GM19351 (cell line): ENCODE results near the gene TTC16.

ENCODE experiments used
- ATAC-seq: cut with Tn5 transposase; IDR thresholded peaks from one replicate; pipeline ENCODE4 v1.9.1; 2021; ENCODE audit warnings: mild to moderate bottlenecking, moderate library complexity; ENCODE audit not compliant: unreplicated experiment

TTC16 gene

GRCh38 chr9:127716412-127716811, 533 bp downstream of the TTC16 start:
- no peak for ATAC-seq

GRCh38 chr9:127717766-127718165, 1.9 kb downstream of the TTC16 start:
- ATAC-seq, result no peak

DNA sequence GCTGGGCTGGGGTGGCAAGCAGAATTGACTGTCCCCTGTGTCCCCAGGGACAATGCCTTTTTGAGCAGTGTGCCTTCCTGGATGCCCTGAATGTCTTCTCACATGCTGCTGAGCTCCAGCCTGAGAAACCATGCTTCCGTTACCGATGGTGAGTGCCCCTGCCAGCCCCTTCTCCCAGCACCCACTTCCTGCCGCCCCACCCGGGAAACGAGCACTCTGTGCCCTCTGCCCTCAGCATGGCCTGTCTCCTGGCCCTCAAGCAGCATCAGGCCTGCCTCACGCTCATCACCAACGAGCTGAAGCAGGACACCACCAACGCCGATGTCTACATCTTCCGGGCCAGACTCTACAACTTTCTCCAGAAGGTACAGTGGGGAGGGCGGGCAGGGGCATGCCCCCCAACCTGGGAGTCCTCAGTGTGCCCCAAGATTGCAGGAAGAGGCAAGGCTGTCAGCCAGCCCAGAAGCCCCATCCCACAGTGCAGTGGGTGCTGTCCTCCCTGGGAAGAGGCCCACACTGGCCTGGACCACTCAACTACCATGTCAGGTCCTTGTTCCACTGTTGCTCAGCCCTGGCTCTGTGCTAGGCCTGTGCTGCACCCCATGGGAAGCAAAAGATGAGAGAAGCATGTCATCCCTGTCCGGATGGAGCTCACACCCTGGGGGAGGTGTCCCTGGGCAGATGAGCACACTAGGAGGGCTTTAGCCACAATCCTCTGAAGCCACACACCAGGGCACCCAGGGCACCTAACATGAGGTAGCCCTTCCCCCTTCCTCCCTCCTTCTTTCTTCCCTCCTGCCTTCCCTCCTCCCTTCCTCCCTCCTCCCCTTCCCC, 4.4 kb downstream of the TTC16 start:
- no peak for ATAC-seq

DNA sequence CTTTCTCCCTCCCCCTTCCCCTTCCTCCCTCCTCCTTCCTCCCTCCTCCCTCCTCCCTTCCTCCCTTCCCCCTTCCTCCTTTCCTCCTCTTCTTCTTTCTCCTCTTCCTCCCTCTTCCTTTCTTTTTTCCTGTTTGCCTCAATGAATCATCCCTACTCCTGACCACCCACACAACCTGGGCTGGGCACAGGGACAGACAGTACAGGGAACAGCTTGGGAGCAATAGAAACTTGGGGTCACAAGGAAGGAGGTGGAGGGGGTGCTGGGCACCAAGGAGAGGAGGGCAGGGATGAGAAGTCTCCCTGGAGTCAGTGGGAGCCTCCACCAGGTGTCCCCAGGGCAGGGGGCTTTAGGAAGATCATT, 5.0 kb downstream of the TTC16 start:
- ATAC-seq, result no peak

- no peak for ATAC-seq
Observed at GRCh38 chr9:127721391-127721821, 5.5 kb downstream of the TTC16 start.

DNA sequence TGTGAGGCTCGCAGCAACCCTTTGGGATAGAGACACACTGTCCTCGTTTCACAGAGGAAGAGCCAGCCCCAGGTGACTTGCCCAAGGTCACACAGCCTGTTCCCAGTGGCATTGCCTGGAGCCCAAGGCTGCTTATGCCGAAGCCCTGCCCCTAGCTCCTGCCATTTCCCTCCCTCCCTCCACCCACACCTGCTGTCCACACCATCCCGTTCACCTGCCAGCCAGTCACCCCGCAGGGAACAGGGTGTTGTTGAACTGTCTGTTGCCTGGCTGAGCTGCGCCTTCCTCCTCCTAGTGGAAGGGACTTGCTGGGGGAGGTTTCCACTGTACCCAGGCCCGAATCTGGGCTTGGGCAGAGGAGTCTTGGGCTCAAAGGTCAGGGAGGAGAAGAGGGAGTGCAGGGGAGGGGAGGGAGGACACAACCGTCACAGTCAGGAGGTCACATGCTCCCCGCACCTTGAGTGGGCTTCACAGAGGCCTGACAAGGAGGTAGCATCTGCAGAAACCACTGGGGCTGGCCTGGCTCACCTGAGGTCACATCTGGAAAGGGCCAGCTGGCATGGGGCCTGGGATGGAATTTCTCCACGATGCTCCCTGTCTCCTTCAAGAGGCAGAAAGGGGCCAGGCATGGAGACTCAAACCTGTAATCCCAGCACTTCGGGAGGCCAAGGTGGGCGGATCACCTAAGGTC, 6.3 kb downstream of the TTC16 start:
- ATAC-seq, result no peak

GRCh38 chr9:127723013-127723412, 7.1 kb downstream of the TTC16 start:
- ATAC-seq, result no peak

DNA sequence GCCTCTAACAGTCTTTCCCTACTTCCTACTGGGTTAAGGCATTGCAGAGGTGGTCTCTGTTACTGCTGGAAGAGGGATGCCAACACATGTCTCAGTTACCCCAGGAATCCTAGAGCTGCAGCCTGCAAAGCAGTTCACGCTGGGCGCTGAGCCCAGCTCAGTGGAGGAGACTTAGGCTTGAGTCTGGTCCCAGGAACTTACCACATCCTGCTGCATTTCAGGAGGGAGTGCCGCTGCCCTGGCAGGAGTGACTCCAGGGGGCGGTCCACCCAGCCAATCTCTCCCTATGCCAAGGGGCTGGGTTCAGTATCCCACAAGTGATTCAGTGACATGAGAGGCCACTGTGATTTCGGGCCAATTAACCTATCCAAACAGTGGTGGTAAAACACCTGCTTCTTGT, 7.6 kb downstream of the TTC16 start:
- ATAC-seq, result no peak

DNA sequence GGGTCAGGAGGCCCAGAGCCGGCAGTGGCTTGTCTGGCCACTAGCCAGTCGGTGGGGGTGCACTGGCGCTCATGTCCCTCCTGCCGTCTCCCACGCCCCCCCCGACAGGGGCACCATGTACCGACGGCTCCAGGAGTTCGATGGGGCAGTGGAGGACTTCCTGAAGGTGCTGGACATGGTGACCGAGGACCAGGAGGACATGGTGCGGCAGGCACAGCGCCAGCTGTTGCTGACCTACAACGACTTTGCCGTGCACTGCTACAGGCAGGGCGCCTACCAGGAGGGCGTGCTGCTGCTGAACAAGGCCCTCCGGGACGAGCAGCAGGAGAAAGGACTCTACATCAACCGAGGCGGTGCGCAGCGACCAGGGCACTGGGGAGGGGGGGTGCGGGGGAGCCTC, 8.1 kb downstream of the TTC16 start:
- ATAC-seq, result no peak

GRCh38 chr9:127726871-127727270, 11.0 kb downstream of the TTC16 start:
- ATAC-seq, result no peak

GRCh38 chr9:127728808-127729207, 12.9 kb downstream of the TTC16 start:
- ATAC-seq, result no peak

DNA sequence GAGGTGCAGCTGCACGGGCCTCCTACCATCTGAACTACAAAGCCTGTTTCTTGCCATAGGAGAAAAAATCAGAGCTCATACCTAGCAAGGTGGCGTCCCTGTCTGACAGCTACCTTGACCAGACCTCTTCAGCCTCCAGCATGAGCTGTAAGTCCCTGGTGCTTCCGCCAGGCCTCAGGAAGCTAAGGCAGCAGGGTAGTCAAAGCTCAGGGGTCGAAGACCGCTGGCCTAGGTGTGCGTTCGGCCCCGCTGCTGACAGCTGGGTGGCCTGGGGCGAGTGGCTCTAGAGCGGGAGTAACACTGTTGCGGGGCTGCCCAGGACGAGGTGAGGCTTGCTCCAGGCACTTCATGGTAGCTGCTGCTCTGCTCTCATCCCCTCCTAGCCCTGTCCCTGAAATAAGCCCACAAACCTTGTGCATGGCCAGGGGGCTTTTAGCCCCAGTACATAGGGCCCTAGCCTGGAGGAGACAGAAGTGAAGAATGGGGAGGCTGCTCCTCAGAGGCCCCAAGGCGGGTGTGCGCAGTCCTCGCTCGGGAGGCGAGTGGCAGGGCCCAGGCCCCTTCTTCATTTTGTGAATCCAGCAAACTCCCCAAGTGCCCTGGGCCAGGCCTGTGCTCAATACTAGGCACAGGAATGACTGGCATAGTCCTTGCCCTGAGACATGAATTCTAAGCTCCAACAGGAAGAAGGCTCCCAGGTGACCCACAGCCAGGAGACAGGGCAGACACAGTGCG, 13.8 kb downstream of the TTC16 start:
- no peak for ATAC-seq

GRCh38 chr9:127730262-127730661, 14.4 kb downstream of the TTC16 start:
- no peak for ATAC-seq

- no peak for ATAC-seq
Observed at GRCh38 chr9:127730799-127731410, 15.0 kb downstream of the TTC16 start.

GRCh38 chr9:127731938-127732337, 16.1 kb downstream of the TTC16 start:
- ATAC-seq, result no peak

- ATAC-seq, result no peak
Observed at GRCh38 chr9:127732444-127732843, 16.6 kb downstream of the TTC16 start.

DNA sequence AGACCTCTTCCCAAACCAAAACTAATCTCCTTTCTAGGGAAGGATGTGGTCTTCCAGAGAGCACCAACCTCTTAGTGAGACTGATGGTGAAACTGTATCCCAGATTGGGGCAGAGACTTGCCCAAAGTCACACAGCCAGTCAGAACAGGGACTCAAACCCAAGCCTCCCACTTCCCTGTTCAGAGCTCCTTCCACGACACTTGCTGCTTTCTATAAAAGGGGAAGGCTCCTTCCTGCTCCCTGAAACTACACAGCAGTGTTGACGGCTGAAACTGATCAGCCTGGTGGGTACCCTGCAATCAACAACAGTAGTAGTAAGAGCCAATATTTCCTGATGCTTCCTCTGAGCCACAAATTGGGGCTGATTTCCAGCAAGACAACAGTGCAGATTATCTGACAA, 17.7 kb downstream of the TTC16 start:
- ATAC-seq, result no peak

GRCh38 chr9:127734247-127734746, 18.4 kb downstream of the TTC16 start:
- no peak for ATAC-seq

GRCh38 chr9:127734747-127735529, 19.1 kb downstream of the TTC16 start, which contains the start of gene TOR2A:
TSS of gene TOR2A (minus strand) at chr9:127735294. CDS start at chr9:127735270, 24 bp downstream.
- ATAC-seq, result peak; percentile 92

GRCh38 chr9:127735530-127736185, 19.8 kb downstream of the TTC16 start:
- ATAC-seq, result peak; percentile 6
